Kidney epithelial cell (primary cell): ENCODE results near the gene PTGER4. TPM values are rescaled to one million over a fixed set of nuclear protein-coding genes. Genes with fewer than 3 reads are reported as not detected.
A peak's percentile ranks its signal among the peaks of the same experiment; 100 is the strongest.

ENCODE experiments used
- DNase-seq: peaks from one replicate; pipeline ENCODE4 v3.0.0-alpha.2; 2010; ENCODE audit warnings: low read depth
- H3K27me3 ChIP-seq: 2 replicates; pipeline ENCODE4 v1.6.0; 2011; ENCODE audit warnings: low read length; ENCODE audit not compliant: control insufficient read depth, insufficient read depth
- H3K36me3 ChIP-seq: 2 replicates; pipeline ENCODE4 v1.5.1; 2011; ENCODE audit warnings: low read length; ENCODE audit not compliant: control insufficient read depth, insufficient read depth
- H3K4me3 ChIP-seq: 2 replicates; pipeline ENCODE4 v1.5.1; 2011; ENCODE audit warnings: low read depth, mild to moderate bottlenecking, control low read depth, low read length
- CTCF ChIP-seq: IDR thresholded peaks from 2 replicates; pipeline ENCODE4 v1.5.1; 2011; ENCODE audit warnings: mild to moderate bottlenecking, moderate library complexity, low read length, control low read depth, inconsistent platforms; ENCODE audit not compliant: insufficient read depth, poor library complexity, severe bottlenecking
- total RNA-seq: library from RNA; depleted of rRNA; stranded (reverse); fragments of >200 nt; gene quantifications from 2 replicates; pipeline ENCODE4 v1.2.3, GENCODE V29; 2015

PTGER4 gene
- total RNA-seq, 1 donor from 2014 or later = 13.5 TPM

DNA sequence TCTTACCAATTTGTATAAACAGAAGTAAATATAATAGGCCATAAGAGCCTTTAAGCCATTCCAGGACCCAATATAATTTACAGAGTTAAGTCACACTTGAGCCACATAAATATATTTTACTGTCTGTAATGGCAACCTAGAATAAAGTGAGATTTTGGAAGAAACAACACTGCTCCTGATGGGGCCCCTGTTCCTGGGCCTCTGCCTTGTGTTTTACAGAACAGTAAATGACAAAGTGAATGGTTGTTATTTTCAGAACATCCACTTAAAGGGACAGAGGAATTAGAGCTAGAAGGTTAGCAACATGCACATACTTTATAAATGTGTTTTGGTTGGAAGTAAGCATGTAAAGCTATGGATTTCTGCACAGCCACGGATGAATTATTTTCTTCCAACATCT is 3.6 kb downstream of the PTGER4 start:
- H3K36me3 ChIP-seq = no peaks in the 10 kb centered on the region
- no peak for DNase-seq
- no peak for TF ChIP-seq CTCF
- H3K27me3 ChIP-seq = no peaks in the 10 kb centered on the region
- no peak overlapping the region for H3K4me3 ChIP-seq

DNA sequence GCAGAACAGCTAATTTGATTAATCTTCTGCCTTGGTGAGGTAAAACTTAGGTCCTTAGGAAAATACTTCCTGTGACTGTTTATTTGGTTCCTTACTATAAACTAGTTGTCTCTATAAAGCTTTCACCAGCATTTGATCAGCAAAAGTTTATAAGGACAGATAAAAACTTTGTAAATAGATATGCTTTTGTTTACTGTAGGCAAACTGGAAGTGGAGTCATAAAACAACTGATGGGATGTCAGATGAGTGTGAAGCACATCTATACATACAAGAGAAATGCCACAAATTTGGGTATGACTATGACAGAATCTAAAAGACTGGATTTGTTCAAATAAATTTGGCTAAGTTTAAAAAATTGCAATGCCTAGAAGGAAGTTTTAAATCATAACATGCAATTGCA is 5.5 kb downstream of the PTGER4 start:
- H3K4me3 ChIP-seq = no peak overlapping the region
- no peak for DNase-seq
- H3K36me3 ChIP-seq = no peaks in the 10 kb centered on the region
- TF ChIP-seq CTCF = no peak
- no peaks in the 10 kb centered on the region for H3K27me3 ChIP-seq

GRCh38 chr5:40685976-40686486 is 6.3 kb downstream of the PTGER4 start:
- TF ChIP-seq CTCF = no peak
- Histone ChIP-seq H3K27me3 (no peaks in the 10 kb centered on the region), H3K36me3 (no peaks in the 10 kb centered on the region), H3K4me3 (no peak overlapping the region)
- no peak for DNase-seq

GRCh38 chr5:40687321-40687720 is 7.6 kb downstream of the PTGER4 start:
- H3K36me3 ChIP-seq = no peaks in the 10 kb centered on the region

DNA sequence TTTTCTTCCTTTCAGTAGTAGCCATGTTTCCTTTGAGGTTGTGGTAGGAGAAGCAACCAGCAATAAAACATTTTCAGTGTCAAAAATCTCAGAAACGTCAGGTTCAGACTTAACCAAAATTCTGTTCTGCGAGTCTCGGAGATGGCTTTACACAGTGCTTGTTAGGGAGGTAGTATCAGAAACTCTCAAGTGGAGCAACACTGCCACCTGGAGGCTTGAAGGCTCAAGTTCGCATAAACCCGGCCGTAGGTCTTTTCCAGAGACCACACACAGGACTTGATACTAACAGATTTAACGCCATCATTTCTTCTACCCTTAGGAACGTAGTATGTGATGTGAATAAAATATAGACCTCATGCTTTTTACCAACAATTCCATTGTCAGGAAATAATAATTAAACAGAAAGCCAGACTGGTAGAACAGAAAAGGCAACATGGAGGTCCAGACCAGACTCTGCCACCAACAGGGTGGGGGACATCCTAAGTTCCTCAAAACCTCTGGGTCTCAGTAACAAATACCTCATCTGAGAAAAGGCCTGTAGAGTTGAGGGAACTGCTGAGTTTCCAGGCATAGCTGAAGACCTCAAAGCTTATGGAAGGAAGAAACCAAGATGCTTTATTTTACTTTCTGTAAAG is 8.5 kb downstream of the PTGER4 start:
- no peak for DNase-seq
- Histone ChIP-seq H3K27me3 (no peaks in the 10 kb centered on the region), H3K36me3 (no peaks in the 10 kb centered on the region), H3K4me3 (no peak overlapping the region)
- peak; percentile 70 for TF ChIP-seq CTCF

More at GRCh38 chr5:40687321-40687720, 7.6 kb downstream of the PTGER4 start:
- TF ChIP-seq CTCF = no peak
- no peak overlapping the region for H3K4me3 ChIP-seq
- H3K27me3 ChIP-seq = no peaks in the 10 kb centered on the region
- no peak for DNase-seq

DNA sequence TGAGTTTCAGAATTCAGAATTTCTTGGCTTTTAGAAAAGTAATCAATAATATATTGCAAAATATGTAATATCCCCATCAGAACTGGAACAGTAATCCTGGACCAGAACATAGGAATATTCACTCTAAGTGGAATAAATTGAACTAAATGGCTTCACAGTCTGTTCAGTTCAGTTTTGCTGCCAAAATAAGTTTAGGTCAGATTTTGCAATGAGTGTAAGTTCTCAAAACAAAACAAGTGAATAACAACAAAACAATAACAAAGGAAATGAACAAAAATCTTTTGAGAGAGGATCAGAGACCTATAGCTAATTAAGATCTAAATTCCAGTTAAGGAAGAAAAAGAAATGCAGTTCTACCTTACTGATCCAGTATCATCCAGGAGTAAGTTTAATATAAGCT is 9.3 kb downstream of the PTGER4 start:
- Histone ChIP-seq H3K36me3 (no peaks in the 10 kb centered on the region), H3K27me3 (no peaks in the 10 kb centered on the region), H3K4me3 (no peak overlapping the region)
- no peak for TF ChIP-seq CTCF
- DNase-seq = no peak
